T-helper 9 cell (primary cell): ENCODE data around the gene JAK1.
"Not testable (repeated sequence)": the region's sequence is repeated elsewhere in the genome, so short reads cannot be mapped to it uniquely, and the experiment has no call there.

Experiments
- DNase-seq: peaks from one replicate; pipeline ENCODE4 v3.0.0-alpha.2; 2020
- total RNA-seq, 2 donors: gene quantifications; one replicate each; lab custom pipeline; 2026; lab: John Stamatoyannopoulos, UW

Gene JAK1
- 742 to 1,089 reads per million in 2 donors for total RNA-seq

DNA sequence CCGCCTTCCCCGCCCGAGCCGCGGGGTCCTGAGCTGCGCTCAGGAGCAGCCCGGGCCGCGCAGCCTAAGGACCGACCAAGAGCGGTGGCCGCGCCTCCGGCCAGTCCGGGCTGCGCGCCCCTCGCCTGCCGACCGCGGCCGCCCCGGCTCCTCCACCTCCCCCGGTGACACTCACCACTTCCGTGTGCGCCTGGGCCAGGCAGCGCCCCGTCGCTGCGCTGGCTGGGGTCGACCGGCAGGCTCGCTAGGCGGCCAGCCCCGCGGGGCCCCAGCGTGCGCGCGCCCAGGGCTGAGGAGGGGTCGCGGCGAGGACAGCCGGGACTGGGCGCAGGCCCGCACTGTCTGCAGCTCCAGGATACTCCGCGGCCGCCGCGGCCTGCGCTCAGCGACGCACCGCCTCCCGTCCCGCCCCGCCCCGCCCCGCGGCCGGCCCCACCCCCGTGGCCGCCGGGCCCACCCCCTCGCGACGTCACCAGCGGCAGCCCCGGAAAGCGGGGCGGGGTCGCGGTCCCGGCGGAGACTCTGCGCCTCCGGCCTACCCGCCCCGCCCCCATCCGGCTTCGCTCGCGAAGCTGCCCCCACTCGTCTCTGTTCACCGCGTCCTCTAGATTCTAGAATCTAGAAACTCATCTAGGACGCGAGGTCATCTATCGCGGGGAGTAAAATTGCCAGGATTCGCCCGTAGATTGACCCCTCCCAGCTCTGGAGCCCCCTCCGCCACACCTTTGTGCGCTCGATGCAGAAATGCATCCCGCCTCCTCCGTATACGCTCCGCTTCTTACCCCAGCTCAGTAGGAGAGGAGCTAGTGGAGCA, at the start of gene JAK1:
Gene JAK1 (minus strand): TSS at position 392 of the 814 bp plus-strand sequence. CDS start 80,285 bp downstream, outside the sequence.
- DNase-seq, result peak; percentile 94

DNA sequence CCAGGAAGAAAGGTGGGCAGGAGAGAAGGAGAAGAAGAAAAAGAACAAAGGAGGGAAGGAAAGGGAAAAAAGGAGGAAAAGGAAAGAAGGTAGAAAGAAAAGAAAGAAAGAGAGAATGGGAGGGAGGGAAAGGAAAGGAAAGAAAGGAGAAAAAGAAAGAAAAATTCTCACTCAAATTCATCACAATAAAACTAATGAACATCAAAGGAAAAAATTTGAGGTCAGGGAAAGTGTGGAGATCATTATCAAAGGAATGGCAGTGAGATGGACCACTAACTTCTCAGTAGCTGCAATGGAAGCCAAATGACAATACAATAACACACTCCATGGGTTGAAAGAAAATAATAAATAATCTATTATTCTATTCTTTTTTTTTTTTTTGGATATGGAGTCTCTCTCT, 48.0 kb upstream of the JAK1 start:
- no peak for DNase-seq

DNA sequence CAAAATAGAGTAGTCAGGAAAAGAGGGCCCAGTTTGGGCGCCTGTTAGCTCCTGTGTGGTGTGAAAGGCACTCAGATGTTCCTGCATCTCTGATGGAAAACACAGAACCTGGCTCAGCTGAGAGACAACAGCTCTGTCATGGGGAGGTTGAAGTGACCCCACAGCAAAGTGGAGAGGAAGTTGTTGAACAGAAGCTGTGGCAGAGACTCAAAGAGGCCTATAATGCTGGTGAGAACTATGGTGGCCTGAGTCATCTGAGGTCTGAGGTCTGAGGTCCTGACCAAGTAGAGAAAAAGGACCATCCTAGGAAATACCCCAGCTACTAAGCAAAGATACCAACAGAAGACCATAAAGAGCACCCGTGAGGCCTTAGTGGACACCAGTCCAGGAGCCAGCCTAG, 45.6 kb upstream of the JAK1 start:
- DNase-seq, result no peak

DNA sequence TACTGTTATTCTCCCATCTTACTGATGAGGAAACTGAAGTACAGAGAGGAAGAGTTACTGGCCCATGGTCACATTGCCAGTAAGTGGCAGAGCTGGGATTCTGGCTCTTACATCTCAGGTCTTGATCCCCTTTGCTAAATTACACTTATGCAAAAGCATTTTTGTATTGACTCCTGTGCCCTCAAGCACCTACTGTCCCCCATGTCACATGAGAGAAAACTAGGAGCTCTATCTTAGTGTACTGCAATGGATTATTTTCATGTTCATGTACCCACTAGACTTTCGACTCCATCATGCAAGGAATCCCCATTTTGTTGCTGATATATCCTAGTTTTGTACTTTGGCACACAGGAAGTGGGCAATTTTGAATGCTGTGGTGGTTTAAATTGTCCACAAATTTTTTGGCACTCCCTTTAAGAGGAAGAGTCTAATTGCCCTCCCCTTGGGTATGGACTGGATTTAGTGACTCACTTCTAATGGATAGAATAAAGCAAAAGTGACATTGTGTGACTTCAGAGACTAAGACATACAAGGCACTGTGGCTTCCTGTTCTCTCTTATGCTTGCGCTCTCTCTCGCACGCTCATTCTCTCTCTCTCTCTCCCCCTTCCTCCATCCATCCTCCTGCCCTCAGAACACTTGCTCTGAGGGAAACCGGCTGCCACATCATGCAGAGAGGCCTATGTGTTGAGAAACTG, 43.5 kb upstream of the JAK1 start:
- DNase-seq, result no peak

DNA sequence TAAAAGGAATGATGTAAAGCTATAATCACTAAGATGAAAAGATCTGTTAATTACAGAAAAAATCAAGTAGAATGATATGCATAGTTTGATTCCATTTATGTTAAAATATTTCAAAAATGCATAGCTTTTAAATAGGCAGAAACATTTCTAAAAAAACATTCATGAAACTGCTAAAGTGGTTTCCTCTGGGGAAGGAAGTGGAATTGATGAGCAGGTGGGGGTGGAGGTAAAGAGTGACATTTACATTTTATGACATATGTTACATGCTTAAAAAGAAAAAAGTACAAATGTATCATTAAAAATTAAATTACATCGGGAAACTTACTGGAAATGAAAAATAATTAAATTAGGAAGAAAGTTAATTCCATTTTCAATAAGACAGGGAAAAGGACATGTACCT, 42.8 kb upstream of the JAK1 start:
- DNase-seq, result no peak

DNA sequence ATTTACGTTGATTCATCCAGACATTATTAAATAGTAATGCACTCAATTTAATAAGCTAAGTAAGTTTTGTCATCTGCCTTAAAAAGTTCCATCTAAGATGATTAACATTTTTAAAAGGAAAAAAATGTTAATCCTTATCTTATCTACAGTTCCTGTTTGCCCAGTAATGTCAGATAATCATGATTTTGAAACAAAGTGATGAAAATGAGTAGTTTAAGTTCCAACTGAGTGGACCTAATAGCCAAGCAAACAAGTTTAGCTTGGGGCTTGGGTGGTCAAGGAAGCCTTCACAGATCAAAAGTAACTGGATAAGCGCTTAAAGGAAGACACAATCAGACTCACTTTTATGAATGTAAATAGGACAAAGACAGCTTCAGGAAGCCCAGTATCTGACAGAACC, 40.5 kb upstream of the JAK1 start:
- DNase-seq, result no peak

DNA sequence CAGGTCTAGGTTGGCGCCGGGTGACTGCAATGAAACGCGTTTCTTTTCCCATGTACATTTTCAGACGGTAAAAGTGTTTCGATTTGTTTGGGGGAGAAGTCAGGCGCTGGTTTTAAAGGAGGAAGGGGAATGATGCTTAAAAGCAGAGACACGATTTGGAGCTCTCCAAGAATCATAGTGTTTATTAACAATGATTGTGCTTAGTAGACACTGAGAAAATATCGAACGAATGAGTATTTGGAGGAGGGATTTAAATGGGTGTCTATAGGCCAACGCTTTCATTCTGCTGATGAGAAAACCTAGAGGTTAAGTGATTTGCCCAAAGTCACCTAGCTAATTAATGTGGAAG, 36.9 kb upstream of the JAK1 start:
- no peak for DNase-seq

DNA sequence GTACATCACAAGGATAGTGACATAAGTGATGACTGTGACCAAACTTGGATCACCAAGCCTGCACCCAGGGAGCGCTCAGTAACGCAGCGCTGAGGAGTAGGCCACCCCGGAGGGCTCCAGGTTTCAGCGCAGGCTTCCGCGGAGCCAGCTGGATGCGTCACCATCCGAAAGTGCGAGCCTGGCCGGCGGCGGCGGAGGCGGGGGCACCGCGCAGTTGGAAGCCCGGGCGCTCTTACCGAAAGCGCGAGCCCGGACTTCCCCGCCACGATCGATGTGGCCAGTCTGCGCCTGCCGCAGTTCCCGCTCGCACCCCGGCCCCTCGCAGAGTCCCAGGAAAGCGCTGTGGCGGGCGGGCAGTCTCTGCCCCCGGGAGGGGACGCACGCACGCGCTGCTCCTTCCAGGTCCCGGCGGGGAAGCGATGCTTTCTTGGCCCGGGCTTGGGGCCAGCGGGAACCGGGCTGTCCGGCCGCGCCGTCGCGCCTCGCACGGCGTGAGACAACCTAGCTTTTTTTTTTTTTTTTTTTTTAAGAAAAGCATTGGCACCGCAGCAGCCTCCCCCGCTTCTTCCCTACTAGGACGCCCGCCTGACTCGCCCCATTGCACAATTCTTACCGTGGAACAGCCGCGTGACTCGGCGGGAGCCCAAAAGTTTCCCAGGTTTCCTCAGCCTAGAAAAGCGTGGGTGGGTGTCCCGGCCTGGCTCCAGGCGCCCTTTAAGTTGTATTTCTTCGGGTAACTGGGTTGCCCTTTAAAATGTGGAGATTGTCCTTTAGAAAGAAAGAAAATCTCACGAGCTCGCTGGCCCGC, 36.4 kb upstream of the JAK1 start:
- peak; percentile 67 for DNase-seq

DNA sequence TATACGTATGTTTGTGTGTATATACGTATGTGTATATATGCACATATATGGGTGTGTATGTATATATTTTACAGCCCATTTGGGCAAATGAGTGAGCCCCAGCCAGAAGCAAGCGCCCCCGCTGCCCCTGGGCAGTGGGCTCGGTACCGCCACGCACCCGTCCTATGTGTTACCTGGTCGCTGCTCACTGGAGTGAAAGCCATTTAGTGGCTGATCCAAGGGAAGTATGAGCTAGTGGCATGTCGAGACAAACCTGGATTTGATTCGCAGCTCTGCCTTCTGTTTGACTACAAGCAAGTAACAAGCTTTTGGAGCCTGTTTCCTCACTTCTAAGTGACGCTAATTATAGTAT, 35.8 kb upstream of the JAK1 start:
- no peak for DNase-seq

DNA sequence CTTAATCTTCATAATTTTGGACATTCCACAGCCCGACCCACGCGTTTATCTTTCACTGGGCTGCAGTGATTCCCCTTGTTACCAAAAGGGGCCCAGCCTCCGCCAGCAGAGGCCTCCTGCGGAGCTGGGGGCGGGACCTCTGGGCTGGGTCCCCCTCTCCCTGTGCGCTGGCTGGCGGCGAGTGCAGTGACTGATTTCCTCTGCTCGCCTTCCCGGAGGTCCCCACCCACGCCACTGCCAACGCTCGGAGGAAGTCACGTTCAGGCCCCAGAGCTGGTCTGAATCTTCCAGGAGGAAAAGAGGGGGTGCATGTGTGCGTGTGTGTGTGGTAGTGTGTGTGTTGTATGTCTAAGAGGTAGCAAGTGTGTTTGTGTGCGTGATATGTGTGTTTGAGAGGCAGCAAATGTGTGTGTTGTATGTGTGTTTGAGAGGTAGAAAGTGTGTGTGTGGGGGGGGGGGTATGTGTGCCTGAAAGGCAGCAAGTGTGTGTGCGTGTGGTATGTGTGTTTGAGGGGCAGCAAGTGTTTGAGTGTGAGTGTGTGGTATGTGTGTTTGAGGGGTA, 35.0 kb upstream of the JAK1 start:
- peak; percentile 61 for DNase-seq

DNA sequence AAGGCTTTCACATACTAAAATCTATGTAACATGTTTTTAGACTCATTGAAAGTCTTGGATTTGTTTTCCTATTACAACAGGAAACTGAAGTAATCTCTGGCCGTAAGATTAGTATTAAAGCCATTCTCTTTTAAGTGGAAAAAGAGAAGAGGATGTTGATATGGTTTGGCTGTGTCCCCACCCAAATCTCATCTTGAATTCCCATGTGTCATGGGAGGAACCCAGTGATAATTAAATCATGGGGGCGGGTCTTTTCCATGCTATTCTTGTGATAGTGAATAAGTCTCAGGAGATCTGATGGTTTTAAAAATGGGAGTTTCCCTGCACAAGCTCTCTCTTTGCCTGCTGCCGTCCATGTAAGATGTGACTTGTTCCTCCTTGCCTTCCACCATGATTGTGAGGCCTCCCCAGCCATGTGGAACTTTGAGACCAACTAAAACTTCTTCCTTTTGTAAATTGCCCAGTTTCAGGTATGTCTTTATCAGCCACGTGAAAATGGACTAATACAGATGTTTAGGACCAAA, 32.1 kb upstream of the JAK1 start:
- not testable (repeated sequence) for DNase-seq

DNA sequence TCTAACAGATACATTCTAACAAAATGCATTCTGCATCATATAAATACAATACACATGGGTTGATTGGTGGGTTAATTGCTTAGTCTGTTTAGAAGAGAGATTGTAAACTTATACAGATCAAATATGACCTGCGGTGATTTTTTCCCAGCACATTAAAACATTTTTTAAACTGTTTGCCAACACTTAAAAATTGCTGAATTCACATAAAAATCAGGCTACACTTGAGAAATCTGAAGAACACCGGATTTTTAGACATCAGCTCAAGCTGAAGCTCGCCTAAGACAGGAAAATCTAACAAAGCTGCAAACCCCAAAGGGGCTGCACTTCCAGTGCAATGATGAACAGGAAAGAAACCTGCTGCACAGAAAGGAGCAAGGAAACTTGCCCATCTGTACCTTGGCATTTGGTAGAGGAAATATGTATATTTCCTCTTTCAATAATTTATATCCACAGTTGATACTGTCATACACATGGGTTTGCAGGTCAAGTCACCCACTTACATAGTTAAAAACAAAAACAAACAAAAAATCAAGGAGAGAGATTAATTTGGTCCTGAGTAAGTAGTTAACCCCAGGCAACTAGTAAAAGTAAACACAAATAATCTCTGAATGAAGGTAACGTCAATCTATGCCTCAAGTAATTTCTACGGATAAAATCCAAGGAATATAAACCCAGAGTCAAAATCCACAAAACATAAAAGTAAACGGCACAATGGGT, 30.4 kb upstream of the JAK1 start:
- DNase-seq, result no peak

DNA sequence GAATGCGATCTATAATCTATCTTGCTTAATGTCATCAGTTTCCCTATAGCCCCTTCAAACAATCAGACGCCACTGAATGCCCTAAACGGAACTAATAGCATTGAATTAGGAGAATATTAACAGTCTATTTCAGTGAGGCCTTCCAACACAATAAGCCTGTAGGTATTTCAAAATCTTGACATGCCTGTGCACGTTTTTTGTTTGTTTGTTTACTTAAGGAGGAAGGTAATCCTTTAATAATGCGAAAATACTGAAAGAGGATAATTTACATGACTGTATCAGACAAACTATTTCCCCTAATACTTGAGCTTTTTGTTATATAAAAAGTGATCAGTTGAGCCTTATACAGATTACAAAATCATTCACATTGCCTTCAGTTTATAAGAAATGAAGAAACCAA, 29.0 kb upstream of the JAK1 start:
- no peak for DNase-seq

DNA sequence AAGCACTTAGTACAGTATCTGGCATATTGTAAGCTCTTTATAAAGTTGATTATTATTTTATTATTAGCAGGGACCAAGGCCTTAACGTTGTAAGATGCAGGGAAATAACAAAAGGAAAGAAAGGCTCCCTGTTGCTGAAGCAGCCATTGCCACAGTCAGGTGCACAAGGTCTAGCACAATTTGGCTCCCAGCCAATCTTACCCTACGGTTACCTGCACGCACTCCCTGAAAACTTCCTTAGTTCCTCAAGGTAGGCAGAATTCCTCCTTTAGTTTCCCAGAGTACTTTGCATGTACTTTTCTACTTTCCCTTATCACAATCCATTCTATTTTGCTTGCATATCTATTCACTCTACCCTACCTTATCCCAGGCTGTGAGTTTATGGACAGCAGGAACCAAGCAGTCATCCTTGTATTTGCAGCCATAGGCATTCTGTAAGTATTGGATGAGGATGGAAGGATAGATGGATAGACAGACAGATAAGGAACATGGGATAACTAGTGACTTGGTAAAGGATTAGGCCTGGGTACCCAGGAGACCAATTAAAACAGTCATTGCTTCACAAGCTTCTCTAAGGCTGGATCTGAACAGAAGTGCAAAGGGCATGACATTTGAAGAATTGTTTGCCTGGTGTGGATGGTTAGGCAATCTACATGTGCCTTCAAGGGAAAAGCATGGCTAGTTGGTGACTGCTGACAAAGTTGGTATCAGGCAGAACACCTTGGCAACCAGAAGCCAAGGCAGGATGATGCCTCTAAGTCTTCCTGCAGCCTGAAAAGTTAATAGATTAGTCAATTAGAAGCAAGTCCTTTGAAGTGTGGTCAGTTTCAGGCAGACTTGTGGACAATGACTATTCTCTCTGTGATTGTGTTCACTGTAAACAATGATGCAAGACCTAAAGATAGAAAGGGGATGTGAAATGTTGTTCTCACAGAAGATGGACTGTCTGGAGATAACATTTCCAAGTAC, 20.8 kb upstream of the JAK1 start:
- DNase-seq, result no peak

DNA sequence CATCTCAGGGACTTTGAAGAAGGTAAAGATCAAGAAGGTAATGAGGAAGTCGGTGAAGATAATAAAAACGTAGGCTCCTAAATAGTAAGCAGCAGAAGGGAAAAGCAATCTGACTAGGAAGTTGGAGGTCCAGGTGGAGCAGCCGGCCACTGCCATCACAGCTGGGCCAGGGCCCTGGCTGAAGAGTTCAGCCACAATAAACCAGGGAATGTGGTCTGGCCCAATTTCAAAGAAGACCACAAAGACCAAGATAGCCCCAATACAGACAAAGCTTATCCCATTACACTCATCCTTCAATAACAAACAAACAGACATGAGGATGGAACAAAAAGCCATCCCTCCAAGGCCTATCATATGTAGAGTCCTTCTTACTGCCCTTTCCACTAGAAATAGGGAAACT, 18.4 kb upstream of the JAK1 start:
- DNase-seq, result no peak

DNA sequence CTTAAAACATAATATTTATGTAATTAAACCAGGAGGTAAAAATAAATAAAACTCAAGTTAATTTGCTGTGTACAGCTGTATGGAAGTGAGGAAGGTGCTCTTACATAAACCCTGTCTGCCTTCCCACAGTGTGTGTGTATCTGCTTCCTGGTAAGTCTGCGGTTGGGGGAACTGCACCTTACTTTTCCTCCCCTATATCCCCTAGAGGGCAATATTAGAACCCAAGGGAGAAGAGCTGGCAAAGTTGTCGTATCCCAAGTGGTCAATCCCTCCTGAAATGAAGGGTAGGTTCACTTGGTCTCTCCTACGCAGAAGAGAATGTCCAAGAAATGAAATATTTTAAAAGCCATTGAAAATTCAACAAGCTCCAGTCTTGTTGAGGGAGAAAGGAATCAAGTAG, 17.8 kb upstream of the JAK1 start:
- no peak for DNase-seq

DNA sequence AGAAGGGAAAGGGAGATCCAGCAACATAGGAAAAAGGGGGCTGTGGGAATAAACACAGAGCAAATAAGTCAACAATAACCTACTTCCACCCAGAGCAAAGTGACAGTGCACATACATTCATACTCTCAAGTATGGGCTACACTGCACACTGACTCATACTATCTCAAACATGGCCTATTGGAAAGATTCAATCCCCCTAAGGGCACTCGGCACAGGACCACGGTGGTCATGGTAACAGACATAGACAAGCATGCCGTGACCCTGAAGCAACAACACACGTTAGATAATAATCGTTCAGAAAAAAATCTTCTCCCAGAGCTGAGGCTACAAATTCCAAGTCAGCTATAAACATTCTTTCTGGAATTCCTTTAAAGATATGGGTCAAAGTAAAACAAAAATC, 16.8 kb upstream of the JAK1 start:
- DNase-seq, result no peak

DNA sequence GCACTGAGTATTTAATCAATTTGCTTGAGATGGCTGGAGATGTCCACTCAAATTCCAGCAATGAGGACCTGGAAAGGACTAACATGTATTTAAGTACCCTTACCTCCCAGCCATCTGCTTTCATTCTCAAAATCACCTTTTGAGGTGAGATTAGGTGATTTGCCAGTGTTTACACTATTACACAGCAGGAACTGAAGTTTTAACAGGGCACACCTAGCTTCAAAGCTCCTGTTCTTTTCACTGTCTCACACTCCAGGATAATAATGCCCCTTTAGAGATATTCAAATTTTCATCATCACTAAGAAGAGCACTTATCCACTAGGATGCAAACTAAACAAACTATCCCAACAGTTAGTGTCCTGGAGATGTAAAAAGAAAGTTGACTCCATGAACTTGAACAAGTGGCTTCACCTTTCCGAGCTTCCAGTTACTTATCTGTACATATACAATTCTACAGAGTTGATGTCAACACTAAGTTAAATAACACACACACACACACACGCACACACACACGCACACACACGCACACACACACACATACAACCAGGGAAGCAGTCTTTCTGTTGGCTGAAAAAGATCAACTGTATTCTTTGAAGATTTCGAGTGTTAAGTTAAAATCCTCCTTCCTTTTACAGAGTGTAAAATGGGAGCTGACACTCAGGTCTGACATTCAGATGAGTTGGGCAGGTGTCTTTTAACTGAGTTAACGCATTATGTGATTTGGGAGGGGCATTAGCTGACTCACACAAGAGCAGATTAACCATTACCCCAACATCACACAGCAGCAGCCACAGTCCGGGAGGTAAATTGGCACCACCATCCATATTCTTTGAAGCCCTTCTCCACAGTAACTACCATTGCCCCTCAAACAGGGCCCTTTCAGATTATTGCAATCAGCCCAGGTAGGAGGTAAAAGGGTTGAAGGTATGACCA, 15.5 kb upstream of the JAK1 start:
- DNase-seq, result no peak

DNA sequence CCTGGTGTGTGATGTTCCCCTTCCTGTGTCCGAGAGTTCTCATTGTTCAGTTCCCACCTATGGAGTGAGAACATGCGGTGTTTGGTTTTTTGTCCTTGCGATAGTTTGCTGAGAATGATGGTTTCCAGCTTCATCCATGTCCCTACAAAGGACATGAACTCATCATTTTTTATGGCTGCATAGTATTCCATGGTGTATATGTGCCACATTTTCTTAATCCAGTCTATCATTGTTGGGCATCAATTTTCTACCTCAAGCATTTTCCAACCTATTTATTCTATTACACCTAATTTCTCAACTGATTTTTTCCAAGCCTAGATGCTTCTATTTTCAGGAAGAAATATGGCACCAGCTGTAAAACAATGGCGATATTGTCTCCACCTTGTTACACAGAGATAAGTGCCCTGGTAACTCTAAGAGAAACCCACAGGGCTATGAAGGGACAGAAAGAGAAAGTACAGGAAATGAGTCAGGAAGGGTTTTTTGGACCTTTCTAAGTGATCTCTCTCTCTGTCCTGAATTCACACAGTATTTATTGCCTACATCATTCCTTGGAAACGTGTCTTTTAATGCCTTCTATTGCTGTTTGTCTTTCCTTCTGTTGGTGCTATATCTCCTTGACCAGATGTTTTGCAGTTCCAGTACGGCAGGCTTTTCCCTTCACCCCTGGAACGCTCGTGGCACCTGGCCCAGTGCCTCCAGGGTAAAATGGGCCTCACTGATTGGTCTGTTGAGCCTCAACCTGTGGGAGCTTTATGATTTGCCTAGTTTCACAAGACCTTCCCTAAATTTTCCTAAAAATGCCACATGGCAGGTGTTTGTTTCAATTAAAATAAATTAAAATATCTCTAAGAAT, 14.6 kb upstream of the JAK1 start:
- DNase-seq, result no peak
